Adrenal gland (tissue), 5 donors: ENCODE data around the gene DNAJB8.

Experiments
- CTCF ChIP-seq, 6 experiments: fragments of 450-650 bp in 4 of 6; fragments of 200-600 bp in 2 of 6; sonication (generic) in 1 of 6; IDR thresholded peaks; 1 replicate in 5 of 6; 2 replicates in 1 of 6; pipeline versions ENCODE4 v1.5.1 to v1.8.0; 2016 to 2021; ENCODE audit warnings: antibody characterized with exemption in 6 of 6, mild to moderate bottlenecking in 2 of 6, moderate library complexity in 1 of 6
- POLR2A ChIP-seq, 2 donors: fragments of 450-650 bp; IDR thresholded peaks; one replicate each; pipeline ENCODE4 v1.6.1; 2017; ENCODE audit warnings: antibody characterized with exemption in 2 of 2, mild to moderate bottlenecking in 2 of 2, moderate library complexity in 1 of 2
- donor health status: DM: no; HTN: no; CAD: no.

- TF ChIP-seq POLR2A (IDR thresholded peaks at IDR 0.05) (no peak), CTCF (IDR thresholded peaks at IDR 0.05) (no peak)
Measured at GRCh38 chr3:128473180-128473519, 6.5 kb upstream of the DNAJB8 start.
